ENCODE results near the gene GLS2. TPM values are rescaled to one million over a fixed set of nuclear protein-coding genes. Genes with fewer than 3 reads are reported as not detected.

Gene GLS2
- total and polyA plus RNA-seq, 2 donors (not counting 1 experiment from before 2014, with no cell fraction given) = 5.3 to 7.2 TPM

- H3K4me3 Mint-ChIP-seq = no peak overlapping the region
- WGBS (ENCODE audit: insufficient coverage) = 95% methylated on average over 2 of the region's 3 CpGs
- POLR2A ChIA-PET = no interaction called here
These were observed 32.1 kb upstream of the GLS2 start for GRCh38 chr12:56520048-56520447.

GRCh38 chr12:56518570-56518969, 30.6 kb upstream of the GLS2 start:
- no CpG with 5 or more reads among the region's 2 CpGs for WGBS (ENCODE audit: insufficient coverage)
- H3K27ac Mint-ChIP-seq = no peak overlapping the region
- no peak overlapping the region for H3K27ac ChIP-seq (ENCODE audit: low read length in 2 of 2)
- peaks cover 7% of the 10 kb centered on the region for H3K27me3 Mint-ChIP-seq
- CTCF ChIA-PET = interaction anchor here (1.4 kb wide), 1 partner anchor 75 kb away, joined by 3 read pairs; no protein-coding TSS in a partner anchor
- H3K9me3 Mint-ChIP-seq (ENCODE audit: insufficient read depth) = no peaks in the 10 kb centered on the region
- no peaks in the 10 kb centered on the region for H3K9me3 ChIP-seq (ENCODE audit: control extremely low read depth in 1 of 3, control insufficient read depth in 2 of 3, insufficient read depth in 1 of 3, low read length in 2 of 3)
- no peak for TF ChIP-seq EZH2 (IDR thresholded peaks at IDR 0.05; ENCODE audit: borderline replicate concordance, insufficient read depth, low read depth, low read length, poor library complexity, severe bottlenecking)
- ATAC-seq (ENCODE audit: low read depth) = no peak
- no peak overlapping the region for H3K4me3 ChIP-seq (ENCODE audit: control extremely low read depth in 1 of 5, extremely low read depth in 1 of 5, insufficient read depth in 1 of 5, low read depth in 2 of 5, low read length in 4 of 5)
- no peaks in the 10 kb centered on the region for H3K79me2 ChIP-seq (ENCODE audit: control insufficient read depth, insufficient read depth, low read length)
- POLR2A ChIA-PET = no interaction called here
- H2AFZ ChIP-seq (ENCODE audit: insufficient read depth, low read depth, low read length, poor library complexity, severe bottlenecking) = no peak overlapping the region
- DNase-seq = no peak
- peaks cover 12 to 22% of the 10 kb centered on the region in 2 donors for H3K4me1 ChIP-seq (ENCODE audit: control insufficient read depth in 2 of 2, insufficient read depth in 2 of 2, low read length in 2 of 2)
- no peaks in the 10 kb centered on the region for H3K36me3 ChIP-seq (replicated peaks in 1 of 2; ENCODE audit: control extremely low read depth in 1 of 2, control insufficient read depth in 1 of 2, extremely low read depth in 1 of 2, insufficient read depth in 2 of 2, low read length in 1 of 2)
- peaks cover 23% of the 10 kb centered on the region for H3K4me1 Mint-ChIP-seq
- H3K4me2 ChIP-seq (replicated peaks; ENCODE audit: low read depth, low read length, poor library complexity, severe bottlenecking) = no peak overlapping the region
- no peak overlapping the region for H3K9ac ChIP-seq (ENCODE audit: low read length)
- H4K20me1 ChIP-seq (ENCODE audit: control insufficient read depth, insufficient read depth, low read length, poor library complexity, severe bottlenecking) = no peaks in the 10 kb centered on the region
- intact Hi-C loops (cut with micrococcal nuclease) = loop anchor here (10.0 kb wide), 1 partner anchor 236 kb away; the partner anchor contains the start of gene PRIM1
- H3K4me3 Mint-ChIP-seq = no peak overlapping the region
- no peaks in the 10 kb centered on the region for H3K27me3 ChIP-seq (replicated peaks in 1 of 4; ENCODE audit: control extremely low read depth in 1 of 4, control insufficient read depth in 3 of 4, insufficient read depth in 4 of 4, low read length in 3 of 4)

More at GRCh38 chr12:56520048-56520447, 32.1 kb upstream of the GLS2 start:
- Histone ChIP-seq H3K9ac (ENCODE audit: low read length) (no peak overlapping the region), H4K20me1 (ENCODE audit: control insufficient read depth, insufficient read depth, low read length, poor library complexity, severe bottlenecking) (no peaks in the 10 kb centered on the region), H3K9me3 (ENCODE audit: control extremely low read depth in 1 of 3, control insufficient read depth in 2 of 3, insufficient read depth in 1 of 3, low read length in 2 of 3) (no peaks in the 10 kb centered on the region), H2AFZ (ENCODE audit: insufficient read depth, low read depth, low read length, poor library complexity, severe bottlenecking) (no peak overlapping the region), H3K79me2 (ENCODE audit: control insufficient read depth, insufficient read depth, low read length) (no peaks in the 10 kb centered on the region), H3K27me3 (replicated peaks in 1 of 4; ENCODE audit: control extremely low read depth in 1 of 4, control insufficient read depth in 3 of 4, insufficient read depth in 4 of 4, low read length in 3 of 4) (no peaks in the 10 kb centered on the region), H3K4me2 (replicated peaks; ENCODE audit: low read depth, low read length, poor library complexity, severe bottlenecking) (no peak overlapping the region), H3K4me1 (ENCODE audit: control insufficient read depth in 2 of 2, insufficient read depth in 2 of 2, low read length in 2 of 2) (peaks cover 12 to 20% of the 10 kb centered on the region in 2 donors), H3K27ac (ENCODE audit: low read length in 2 of 2) (no peak overlapping the region), H3K36me3 (replicated peaks in 1 of 2; ENCODE audit: control extremely low read depth in 1 of 2, control insufficient read depth in 1 of 2, extremely low read depth in 1 of 2, insufficient read depth in 2 of 2, low read length in 1 of 2) (no peaks in the 10 kb centered on the region), H3K4me3 (ENCODE audit: control extremely low read depth in 1 of 5, extremely low read depth in 1 of 5, insufficient read depth in 1 of 5, low read depth in 2 of 5, low read length in 4 of 5) (no peak overlapping the region)
- Mint-ChIP-seq H3K27me3 (peaks cover 4% of the 10 kb centered on the region), H3K27ac (no peak overlapping the region), H3K4me1 (peaks cover 22% of the 10 kb centered on the region), H3K9me3 (ENCODE audit: insufficient read depth) (no peaks in the 10 kb centered on the region)
- TF ChIP-seq EZH2 (IDR thresholded peaks at IDR 0.05; ENCODE audit: borderline replicate concordance, insufficient read depth, low read depth, low read length, poor library complexity, severe bottlenecking) (no peak), CTCF (IDR thresholded peaks at IDR 0.05) (no peak)
- intact Hi-C loops (cut with micrococcal nuclease) = loop anchor here (5.0 kb wide), 1 partner anchor 112 kb away; the partner anchor contains the start of gene BAZ2A
- no peak for ATAC-seq (ENCODE audit: low read depth)
- no peak for DNase-seq
- CTCF ChIA-PET = no interaction called here
